ENCODE measurements around the gene ADAMTS8.
A peak's percentile ranks its signal among the peaks of the same experiment; 100 is the strongest.

The ADAMTS8 gene, protein sequence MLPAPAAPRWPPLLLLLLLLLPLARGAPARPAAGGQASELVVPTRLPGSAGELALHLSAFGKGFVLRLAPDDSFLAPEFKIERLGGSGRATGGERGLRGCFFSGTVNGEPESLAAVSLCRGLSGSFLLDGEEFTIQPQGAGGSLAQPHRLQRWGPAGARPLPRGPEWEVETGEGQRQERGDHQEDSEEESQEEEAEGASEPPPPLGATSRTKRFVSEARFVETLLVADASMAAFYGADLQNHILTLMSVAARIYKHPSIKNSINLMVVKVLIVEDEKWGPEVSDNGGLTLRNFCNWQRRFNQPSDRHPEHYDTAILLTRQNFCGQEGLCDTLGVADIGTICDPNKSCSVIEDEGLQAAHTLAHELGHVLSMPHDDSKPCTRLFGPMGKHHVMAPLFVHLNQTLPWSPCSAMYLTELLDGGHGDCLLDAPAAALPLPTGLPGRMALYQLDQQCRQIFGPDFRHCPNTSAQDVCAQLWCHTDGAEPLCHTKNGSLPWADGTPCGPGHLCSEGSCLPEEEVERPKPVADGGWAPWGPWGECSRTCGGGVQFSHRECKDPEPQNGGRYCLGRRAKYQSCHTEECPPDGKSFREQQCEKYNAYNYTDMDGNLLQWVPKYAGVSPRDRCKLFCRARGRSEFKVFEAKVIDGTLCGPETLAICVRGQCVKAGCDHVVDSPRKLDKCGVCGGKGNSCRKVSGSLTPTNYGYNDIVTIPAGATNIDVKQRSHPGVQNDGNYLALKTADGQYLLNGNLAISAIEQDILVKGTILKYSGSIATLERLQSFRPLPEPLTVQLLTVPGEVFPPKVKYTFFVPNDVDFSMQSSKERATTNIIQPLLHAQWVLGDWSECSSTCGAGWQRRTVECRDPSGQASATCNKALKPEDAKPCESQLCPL

DNA sequence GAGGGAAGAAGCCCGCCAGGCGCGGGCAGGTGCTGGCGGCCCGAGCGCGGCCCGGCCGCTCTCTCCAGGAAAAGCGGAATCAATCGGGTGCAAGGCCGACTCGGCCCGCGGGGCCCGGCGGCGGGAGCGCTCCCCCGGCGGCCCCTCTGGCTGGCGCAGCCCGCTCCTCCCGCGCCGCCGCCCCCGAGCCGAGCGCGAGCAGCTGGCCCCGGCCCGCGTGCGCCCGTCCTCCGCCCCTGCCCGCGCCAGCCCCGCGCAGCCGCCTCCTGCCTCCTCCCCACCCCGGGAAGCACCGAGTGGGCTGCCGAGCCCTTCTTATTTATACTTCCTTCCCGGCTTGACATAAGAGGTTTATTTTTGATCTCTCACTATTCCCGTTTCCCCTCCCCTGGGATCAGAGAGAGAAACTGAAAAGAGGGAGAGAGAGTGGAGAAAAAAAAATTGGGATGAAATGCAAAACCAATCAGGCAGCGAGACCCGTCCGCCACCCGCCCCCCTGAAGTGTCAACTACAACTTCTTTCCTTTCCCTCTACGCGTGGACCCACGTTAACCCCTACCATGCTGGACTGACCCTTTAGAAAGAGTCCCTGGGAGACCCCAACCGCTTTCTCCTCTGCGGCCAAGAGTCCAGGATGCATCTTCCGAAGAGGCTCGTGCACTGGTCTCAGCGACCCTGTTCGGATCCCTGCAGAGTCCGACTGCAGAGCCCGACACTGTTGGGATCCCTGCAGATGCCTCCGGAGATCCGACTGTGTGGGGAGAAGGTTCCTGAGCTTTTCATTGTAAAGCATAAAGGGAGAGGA is at the start of gene ADAMTS8:
ADAMTS8 (minus strand) TSS at position 294 of the 804 bp plus-strand sequence. CDS start 323 bp downstream, outside the sequence.
- H3K4me3 Mint-ChIP-seq: peak within 1 kb of the TSS; percentile 71
- H3K9me3 Mint-ChIP-seq: no peaks in the 10 kb centered on the region
- no peaks in the 10 kb centered on the region for H3K36me3 Mint-ChIP-seq (ENCODE audit: low read depth)
- peaks cover 71% of the 10 kb centered on the region for H3K27me3 Mint-ChIP-seq (ENCODE audit: low read depth)
- peaks cover 4% of the 10 kb centered on the region for H3K4me1 Mint-ChIP-seq (ENCODE audit: low read depth)
- no peak within 1 kb of the TSS for H3K27ac Mint-ChIP-seq

DNA sequence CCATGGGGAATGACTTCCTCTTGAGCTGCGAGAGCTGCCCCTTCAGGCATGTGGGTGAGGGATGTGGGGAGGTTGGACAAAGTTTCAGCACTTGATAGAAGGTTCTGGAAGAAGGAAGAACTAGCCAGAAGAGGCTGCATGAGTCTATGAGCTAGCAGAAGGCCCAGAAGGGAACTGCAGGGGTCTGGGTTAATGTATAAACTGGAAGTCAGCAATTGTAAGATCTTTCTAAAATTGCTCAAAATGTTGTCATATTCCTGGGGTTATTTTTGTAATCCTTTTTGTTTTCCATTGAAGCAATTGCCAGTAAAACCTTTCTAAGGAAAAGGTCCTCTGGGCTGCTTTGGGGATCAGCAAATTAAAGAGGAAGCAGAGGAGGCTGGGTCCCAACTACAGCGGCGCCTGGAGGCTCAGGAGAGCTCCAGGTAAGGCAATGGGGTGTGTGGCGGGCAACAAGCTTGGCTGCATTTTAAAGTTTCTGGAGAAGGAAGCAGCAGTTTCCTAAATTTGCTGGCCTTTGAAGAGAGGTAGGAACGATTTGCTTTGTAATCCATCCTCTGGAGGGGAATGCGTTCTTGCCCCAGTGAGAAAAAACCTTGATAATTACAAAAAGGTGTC is 49.3 kb upstream of the ADAMTS8 start:
- Mint-ChIP-seq H3K36me3 (ENCODE audit: low read depth) (no peaks in the 10 kb centered on the region), H3K4me1 (ENCODE audit: low read depth) (no peaks in the 10 kb centered on the region), H3K4me3 (no peak overlapping the region), H3K9me3 (no peaks in the 10 kb centered on the region), H3K27ac (no peak overlapping the region), H3K27me3 (ENCODE audit: low read depth) (no peaks in the 10 kb centered on the region)

DNA sequence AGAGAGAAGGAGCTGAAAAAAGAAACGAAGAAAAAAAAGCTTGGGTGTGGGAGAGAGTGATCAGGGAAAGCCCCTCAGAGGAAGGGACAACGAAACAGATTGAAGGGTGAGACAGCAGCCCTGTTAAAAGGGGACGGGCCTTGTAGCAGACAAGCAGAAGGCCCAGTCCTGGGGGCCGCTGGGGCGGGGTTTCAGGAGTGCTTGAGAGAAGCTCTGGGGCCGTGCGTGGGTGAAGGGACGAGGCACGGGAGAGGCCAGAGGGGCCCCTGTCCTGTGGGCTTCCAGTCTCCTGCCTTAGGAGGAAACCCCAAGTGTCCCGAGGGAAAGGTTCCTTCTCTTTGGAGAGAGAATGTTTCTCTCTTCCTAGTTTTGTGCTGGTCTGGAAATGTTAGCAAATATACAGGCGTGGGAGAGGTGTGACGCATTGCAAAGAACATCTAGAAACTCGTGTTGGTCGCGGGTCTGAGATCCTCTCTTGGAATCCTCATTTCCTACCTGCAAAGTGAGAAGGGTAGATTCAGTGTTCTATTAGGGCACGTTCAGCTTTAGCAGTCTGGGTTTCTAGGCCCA is 48.6 kb upstream of the ADAMTS8 start:
- H3K27me3 Mint-ChIP-seq (ENCODE audit: low read depth): no peaks in the 10 kb centered on the region
- H3K4me3 Mint-ChIP-seq: no peak overlapping the region
- H3K4me1 Mint-ChIP-seq (ENCODE audit: low read depth): no peaks in the 10 kb centered on the region
- no peaks in the 10 kb centered on the region for H3K9me3 Mint-ChIP-seq
- H3K36me3 Mint-ChIP-seq (ENCODE audit: low read depth): no peaks in the 10 kb centered on the region
- no peak overlapping the region for H3K27ac Mint-ChIP-seq

DNA sequence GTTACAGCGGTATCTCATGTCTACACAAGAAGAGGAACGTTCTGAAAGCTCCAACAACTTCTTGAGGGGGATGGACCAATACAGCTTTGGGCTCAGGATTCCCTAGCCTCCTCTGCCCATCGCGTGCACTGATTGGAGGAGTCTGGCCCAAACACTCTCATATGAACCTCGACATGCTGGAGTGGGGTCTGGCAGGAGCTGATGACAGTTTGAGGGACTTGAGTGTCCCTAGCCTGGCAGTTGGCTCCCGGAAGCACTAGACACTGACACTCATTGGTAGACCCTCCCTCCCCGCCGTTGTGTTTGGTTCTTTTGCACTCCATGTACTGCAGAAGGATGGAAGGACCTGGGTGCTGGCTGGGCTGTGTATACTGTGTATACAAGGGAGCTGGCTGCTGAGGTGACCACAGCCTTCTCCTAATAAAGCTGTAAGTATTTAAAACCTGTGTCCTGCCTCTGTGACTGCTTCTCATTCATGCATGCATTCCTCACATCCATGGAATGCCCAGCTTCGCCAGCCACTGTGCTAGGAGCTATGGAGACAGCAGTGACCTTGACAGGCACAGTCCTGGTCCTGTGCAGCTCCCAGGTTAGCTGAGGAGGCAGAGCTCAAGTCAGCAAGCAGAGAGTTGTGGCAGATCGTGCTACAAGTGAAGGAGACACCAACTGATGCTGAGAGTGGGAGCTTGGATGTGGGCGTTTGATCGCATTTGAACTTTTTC is 48.0 kb upstream of the ADAMTS8 start:
- no peak overlapping the region for H3K4me3 Mint-ChIP-seq
- no peak overlapping the region for H3K27ac Mint-ChIP-seq
- H3K4me1 Mint-ChIP-seq (ENCODE audit: low read depth): no peaks in the 10 kb centered on the region
- H3K36me3 Mint-ChIP-seq (ENCODE audit: low read depth): no peaks in the 10 kb centered on the region
- no peaks in the 10 kb centered on the region for H3K27me3 Mint-ChIP-seq (ENCODE audit: low read depth)
- H3K9me3 Mint-ChIP-seq: no peaks in the 10 kb centered on the region

DNA sequence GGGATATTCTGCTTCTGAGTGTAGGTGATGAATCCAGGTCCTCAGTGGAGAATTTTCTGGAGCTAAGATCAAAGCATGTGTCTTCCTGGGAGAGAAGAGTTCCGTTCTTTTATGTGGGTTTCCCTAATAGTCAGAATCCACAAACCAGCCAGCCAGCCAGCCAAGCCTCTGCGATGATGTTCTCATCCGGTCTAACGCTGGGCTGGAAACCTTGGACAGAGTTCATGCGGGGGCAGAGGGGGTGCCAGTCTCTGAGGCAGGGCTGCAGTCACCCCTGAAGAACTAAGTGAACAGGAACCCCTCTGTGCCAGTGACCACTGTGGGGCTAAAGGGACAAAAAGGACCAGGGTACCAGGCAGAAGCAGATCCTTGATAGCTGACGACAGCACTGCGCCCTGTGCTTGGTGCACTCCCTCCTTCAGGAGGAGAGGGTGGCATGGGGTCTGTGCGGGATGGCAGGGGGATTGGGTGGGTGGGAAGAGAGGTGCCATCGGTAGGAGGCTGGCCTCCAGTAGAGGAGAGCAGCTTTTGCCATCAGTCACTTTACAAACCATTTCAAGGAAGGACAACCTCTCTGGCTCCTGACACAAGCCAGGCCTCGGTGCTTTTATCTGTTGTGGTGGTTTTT is 47.1 kb upstream of the ADAMTS8 start:
- Mint-ChIP-seq H3K27me3 (ENCODE audit: low read depth) (no peaks in the 10 kb centered on the region), H3K27ac (no peak overlapping the region), H3K4me1 (ENCODE audit: low read depth) (no peaks in the 10 kb centered on the region), H3K4me3 (no peak overlapping the region), H3K9me3 (no peaks in the 10 kb centered on the region), H3K36me3 (ENCODE audit: low read depth) (no peaks in the 10 kb centered on the region)

DNA sequence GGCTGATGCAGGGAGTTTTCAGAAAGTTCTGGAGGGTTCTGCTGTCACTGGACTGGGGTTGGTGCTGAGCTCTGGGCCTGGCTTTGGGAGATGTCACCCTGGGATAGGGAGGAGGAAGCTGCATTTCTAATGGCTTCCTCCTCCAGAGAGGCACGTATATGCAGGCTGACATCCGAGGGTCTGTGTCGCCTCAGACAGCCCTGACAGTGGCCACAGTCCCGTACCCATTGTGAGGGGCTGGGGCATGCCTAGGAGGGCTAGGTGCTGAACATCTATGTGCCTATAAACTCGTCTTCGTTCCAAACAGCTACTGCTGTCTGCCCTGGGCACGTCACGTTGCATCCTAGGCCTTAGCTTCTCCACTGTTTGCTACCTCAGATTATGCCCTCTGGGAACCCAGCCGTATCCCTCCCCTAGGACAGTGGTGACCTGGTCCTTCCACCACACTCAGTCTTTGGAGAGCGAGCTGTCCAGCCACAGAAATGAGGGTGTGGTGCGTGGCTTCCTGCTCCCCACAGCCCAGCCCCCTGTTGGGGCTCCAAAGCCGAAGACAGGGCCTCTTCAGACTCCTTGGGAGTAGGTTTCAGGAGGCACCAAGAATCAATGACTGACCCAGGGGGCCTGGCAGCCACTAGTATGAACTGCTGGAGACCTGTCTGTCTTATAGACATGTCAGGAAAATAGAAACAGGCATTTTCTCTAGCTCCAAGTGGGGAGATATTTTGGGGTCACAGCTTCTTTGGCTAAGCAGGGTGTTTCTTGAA is 46.4 kb upstream of the ADAMTS8 start:
- Mint-ChIP-seq H3K9me3 (no peaks in the 10 kb centered on the region), H3K4me3 (no peak overlapping the region), H3K27me3 (ENCODE audit: low read depth) (no peaks in the 10 kb centered on the region), H3K27ac (no peak overlapping the region), H3K4me1 (ENCODE audit: low read depth) (no peaks in the 10 kb centered on the region), H3K36me3 (ENCODE audit: low read depth) (no peaks in the 10 kb centered on the region)

DNA sequence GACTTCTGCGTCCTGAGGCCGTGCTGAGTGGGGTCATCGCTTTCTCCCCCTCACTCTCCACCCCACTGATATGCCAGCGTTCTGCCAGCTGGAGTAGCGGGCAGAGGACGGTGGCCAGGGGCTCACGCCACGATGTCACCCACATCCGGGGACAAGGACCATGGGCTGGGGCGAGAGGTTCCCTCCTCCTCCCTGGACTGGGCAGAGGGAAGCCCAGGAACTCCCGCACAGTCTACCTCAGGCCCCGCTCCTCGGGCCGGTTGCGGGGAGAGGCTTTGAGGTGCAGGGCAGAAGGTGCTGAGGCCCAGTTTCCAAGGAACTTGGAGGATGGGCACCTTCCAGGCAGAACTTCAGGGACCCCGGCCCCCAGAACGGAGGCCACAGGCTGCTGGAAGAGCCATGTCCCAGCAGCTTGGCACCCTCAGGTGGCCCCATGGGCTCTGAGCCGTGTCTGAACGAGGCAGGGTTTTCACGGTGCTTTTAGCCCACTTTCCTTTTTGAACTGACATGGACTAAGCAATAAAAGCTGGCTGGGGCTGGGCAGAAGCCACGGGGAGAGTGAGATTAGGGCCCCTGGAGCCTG is 45.5 kb upstream of the ADAMTS8 start:
- H3K9me3 Mint-ChIP-seq: no peaks in the 10 kb centered on the region
- no peak overlapping the region for H3K4me3 Mint-ChIP-seq
- no peak overlapping the region for H3K27ac Mint-ChIP-seq
- H3K4me1 Mint-ChIP-seq (ENCODE audit: low read depth): no peaks in the 10 kb centered on the region
- no peaks in the 10 kb centered on the region for H3K27me3 Mint-ChIP-seq (ENCODE audit: low read depth)
- H3K36me3 Mint-ChIP-seq (ENCODE audit: low read depth): no peaks in the 10 kb centered on the region

DNA sequence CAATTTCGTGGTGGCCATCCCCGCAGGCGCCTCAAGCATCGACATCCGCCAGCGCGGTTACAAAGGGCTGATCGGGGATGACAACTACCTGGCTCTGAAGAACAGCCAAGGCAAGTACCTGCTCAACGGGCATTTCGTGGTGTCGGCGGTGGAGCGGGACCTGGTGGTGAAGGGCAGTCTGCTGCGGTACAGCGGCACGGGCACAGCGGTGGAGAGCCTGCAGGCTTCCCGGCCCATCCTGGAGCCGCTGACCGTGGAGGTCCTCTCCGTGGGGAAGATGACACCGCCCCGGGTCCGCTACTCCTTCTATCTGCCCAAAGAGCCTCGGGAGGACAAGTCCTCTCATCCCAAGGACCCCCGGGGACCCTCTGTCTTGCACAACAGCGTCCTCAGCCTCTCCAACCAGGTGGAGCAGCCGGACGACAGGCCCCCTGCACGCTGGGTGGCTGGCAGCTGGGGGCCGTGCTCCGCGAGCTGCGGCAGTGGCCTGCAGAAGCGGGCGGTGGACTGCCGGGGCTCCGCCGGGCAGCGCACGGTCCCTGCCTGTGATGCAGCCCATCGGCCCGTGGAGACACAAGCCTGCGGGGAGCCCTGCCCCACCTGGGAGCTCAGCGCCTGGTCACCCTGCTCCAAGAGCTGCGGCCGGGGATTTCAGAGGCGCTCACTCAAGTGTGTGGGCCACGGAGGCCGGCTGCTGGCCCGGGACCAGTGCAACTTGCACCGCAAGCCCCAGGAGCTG is 44.8 kb upstream of the ADAMTS8 start:
- Mint-ChIP-seq H3K4me3 (no peak overlapping the region), H3K9me3 (no peaks in the 10 kb centered on the region), H3K27me3 (ENCODE audit: low read depth) (no peaks in the 10 kb centered on the region), H3K4me1 (ENCODE audit: low read depth) (no peaks in the 10 kb centered on the region), H3K36me3 (ENCODE audit: low read depth) (no peaks in the 10 kb centered on the region), H3K27ac (no peak overlapping the region)

DNA sequence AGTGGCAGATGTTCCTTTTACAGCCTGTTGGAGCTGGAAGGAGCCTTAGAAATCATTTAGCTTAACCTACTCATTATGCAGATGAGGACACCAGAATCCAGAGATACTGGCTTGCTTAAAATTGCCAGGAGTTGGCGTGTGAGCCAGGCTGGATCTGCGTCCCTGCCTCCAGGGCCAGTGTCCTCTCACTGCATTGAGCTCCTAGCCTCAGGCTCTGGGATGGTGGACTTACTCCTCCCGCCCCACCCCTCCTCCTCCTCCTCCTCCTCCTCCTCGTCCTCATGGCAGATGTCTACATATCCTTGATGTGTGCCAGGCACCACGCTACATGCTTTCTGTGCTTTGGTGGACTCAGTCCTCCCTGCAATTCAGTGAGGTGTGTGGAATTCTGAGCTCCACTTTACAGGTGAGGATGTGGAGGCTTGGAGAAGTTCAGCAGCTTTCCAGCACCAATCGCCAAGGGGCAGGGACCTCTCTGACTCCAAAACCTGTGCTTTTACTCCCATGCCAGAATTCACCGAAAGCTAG is 44.1 kb upstream of the ADAMTS8 start:
- H3K36me3 Mint-ChIP-seq (ENCODE audit: low read depth): no peaks in the 10 kb centered on the region
- no peak overlapping the region for H3K27ac Mint-ChIP-seq
- no peaks in the 10 kb centered on the region for H3K4me1 Mint-ChIP-seq (ENCODE audit: low read depth)
- H3K4me3 Mint-ChIP-seq: no peak overlapping the region
- no peaks in the 10 kb centered on the region for H3K9me3 Mint-ChIP-seq
- H3K27me3 Mint-ChIP-seq (ENCODE audit: low read depth): no peaks in the 10 kb centered on the region

DNA sequence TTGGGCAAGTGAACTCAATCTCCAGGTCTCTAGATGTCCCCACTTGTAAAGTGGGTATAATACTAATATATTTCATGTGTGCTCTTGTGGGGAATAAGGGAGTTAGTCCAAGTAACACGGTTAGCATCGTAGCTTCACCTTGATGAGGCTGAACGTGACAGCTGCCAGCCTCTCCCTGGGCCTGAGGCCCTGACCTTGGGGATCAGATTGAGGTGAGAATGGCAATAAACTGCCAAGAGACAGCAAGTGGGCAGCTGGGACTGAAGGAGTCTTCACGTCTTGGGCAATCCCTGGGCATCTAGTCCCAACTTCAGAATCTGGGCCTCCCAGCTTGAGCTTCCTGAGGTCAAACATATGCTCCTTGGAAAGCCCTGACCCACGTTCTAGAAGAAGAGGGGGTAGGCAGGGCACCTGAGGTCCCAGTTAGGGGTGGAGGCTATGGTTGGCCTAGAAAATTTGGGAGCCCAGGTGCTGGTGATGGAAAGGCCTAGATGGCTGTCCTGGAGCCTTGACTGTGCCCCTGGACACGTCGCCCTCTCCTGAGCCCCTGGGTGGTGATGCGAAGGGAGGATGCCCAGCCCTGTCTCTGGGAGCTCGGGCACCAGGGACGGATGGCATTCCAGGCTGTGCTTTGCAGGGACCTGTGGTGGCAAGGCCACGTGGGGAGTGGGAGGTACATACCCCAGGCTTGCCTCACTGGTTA is 43.5 kb upstream of the ADAMTS8 start:
- no peaks in the 10 kb centered on the region for H3K27me3 Mint-ChIP-seq (ENCODE audit: low read depth)
- H3K9me3 Mint-ChIP-seq: no peaks in the 10 kb centered on the region
- H3K4me1 Mint-ChIP-seq (ENCODE audit: low read depth): no peaks in the 10 kb centered on the region
- no peak overlapping the region for H3K27ac Mint-ChIP-seq
- H3K4me3 Mint-ChIP-seq: no peak overlapping the region
- H3K36me3 Mint-ChIP-seq (ENCODE audit: low read depth): no peaks in the 10 kb centered on the region
